ENCODE measurements around the gene DCAF10. TPM values are rescaled to one million over a fixed set of nuclear protein-coding genes. Genes with fewer than 3 reads are reported as not detected.
A peak's percentile ranks its signal among the peaks of the same experiment; 100 is the strongest.

Gene DCAF10
- total RNA-seq, 1 donor = 24.5 TPM

DNA sequence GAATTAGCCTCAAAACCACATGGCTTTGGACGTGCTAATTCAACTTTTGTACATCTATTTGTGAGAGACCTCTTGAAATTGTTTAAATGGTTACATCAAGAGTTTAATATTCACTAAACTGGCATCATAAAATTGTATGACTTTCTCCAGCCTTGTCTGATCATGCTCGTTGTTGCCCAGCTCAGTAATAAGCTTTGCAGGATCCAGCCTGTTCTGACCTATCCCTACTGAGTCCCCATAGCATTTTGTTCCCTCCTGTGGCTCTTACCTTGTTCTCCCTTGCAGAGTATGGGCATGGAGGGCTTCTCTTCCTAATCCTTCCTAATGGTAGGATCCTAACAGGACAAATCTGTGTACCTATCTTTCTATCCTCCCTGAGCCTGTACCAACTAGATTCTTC, 22.1 kb upstream of the DCAF10 start:
- H3K4me3 ChIP-seq (ENCODE audit: low read depth, low read length) = no peak overlapping the region
- DNase-seq (ENCODE audit: low read depth) = no peak
- no peak for TF ChIP-seq CTCF (IDR thresholded peaks at IDR 0.05; ENCODE audit: insufficient read depth, low read length)

DNA sequence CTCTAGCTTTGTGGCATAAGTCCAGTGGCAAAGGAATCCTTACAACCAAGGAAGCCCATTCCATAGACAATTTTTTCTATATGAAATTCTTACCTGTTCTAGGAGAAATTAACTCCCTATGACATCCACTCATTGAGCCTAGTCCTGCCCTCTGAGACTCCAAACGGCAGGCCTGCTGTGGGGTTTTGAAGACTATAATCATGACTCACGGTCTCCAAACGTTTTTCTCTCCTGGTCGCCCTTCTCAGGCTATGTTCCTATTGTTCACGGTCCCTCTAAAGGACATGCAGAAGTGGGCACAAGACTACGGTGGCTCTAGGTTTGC, 16.3 kb upstream of the DCAF10 start:
- DNase-seq (ENCODE audit: low read depth) = no peak
- peak overlapping the region; percentile 94 for H3K4me3 ChIP-seq (ENCODE audit: low read depth, low read length)
- no peak for TF ChIP-seq CTCF (IDR thresholded peaks at IDR 0.05; ENCODE audit: insufficient read depth, low read length)

DNA sequence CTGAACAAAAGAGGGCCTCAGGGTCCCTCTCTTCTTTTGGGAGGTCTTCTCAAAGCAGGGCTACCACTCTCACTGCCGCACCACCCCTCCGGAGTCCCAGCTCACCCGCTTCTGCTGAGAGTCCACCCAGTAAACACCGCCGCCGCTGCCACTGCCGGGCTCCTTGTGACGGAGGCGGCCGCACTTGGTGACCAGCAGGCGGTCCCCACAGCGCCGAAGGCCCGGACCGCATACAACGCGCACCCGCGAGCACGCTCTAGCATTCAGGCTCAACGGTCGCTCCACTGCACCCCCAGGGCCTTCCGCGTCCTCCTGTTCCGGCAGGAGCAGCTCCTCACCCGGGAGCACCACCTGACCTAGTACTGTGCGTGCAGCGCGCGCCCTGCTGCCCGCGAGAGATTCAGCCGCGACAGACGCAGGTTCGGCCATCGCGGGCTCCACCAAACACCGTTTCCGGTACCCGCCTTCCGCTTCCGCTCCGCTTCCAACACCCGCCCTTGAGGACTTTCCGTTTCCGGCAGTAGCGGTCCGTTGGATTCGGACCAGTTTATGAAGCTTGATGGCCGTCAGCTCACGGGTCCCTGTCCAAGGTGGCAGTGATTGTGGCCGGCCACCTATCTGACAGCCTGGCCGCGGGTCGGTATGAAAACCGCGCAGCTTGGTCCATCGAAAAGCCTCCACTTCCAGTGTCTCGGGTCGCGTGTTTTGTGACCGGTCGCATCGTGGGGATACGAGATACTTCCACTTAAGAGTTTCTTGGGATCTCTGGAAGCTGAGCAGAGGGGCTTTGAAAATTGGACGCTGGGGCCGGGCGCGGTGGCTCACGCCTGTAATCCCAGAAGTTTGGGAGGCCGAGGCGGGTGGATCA, 15.7 kb upstream of the DCAF10 start, which contains the start of gene EXOSC3:
TSS of gene EXOSC3 (minus strand) at position 449 of the 868 bp plus-strand sequence. CDS start at position 429, 20 bp downstream.
- no peak for TF ChIP-seq CTCF (IDR thresholded peaks at IDR 0.05; ENCODE audit: insufficient read depth, low read length)
- peak; percentile 86 for DNase-seq (ENCODE audit: low read depth)
- peak within 1 kb of the TSS; percentile 94 for H3K4me3 ChIP-seq (ENCODE audit: low read depth, low read length)

- no peak overlapping the region for H3K4me3 ChIP-seq (ENCODE audit: low read depth, low read length)
- DNase-seq (ENCODE audit: low read depth) = no peak
- no peak for TF ChIP-seq CTCF (IDR thresholded peaks at IDR 0.05; ENCODE audit: insufficient read depth, low read length)
These were observed 13.5 kb upstream of the DCAF10 start for GRCh38 chr9:37787059-37787458.

- H3K4me3 ChIP-seq (ENCODE audit: low read depth, low read length) = no peak overlapping the region
- DNase-seq (ENCODE audit: low read depth) = no peak
- no peak for TF ChIP-seq CTCF (IDR thresholded peaks at IDR 0.05; ENCODE audit: insufficient read depth, low read length)
These were observed 12.3 kb upstream of the DCAF10 start for GRCh38 chr9:37788332-37788731.

- DNase-seq (ENCODE audit: low read depth) = no peak
- no peak for TF ChIP-seq CTCF (IDR thresholded peaks at IDR 0.05; ENCODE audit: insufficient read depth, low read length)
- H3K4me3 ChIP-seq (ENCODE audit: low read depth, low read length) = no peak overlapping the region
These were observed 10.5 kb upstream of the DCAF10 start for GRCh38 chr9:37790096-37790495.

All from fibroblast of the aortic adventitia (primary cell).